HTERT RPE-1 (cell line): ENCODE measurements around the gene FAM118B.

ENCODE experiments used
- in situ Hi-C: fragments of 300-500 bp; cut with MboI; formaldehyde crosslinking; loops from 4 replicates; pipeline ENCODE4 v1.14.3; 2020; ENCODE audit warnings: low sequenced_read_pairs

FAM118B gene

DNA sequence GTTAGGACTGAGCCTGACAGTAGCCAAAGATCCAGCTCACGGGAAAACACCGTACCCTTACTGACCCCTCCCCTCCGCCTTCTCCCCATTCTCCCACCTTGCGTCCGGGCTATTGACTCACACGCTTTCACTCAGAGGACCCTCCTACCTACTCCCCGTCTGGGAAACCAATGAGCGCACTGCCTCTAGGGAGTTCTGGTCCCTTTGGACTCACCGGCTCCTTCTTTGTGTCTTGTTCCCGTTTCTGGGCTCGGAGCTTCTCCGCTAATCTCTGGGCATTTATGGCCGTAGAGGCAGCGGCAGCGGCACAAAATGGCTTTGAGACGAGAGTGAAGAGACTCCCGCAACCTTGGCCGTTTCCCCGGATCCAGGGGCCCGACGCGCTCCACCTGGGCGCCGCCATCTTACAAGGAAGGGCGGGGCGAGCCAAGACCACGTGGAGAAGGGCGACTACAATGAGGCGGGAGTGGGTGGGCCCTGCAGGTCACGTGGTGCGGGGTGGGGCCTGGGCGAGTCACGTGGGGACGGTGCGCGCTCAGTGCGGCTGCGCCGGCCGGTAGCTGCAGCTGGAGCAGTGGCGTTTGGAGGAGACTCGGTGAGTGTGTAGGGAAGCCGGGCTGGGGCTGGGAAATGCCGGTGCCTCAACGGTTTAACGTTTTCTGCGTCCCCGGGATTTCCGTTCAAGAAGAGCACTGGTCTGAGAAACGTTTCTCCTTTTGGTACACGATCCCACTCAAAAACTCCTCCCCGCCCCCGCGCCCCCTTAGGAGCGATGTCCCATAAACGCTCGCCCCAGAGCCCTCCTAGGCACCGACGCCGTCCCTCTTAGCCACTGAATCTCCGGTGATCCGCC lies at the start of gene FAM118B, which contains the start of gene RPUSD4:
FAM118B (plus strand) TSS at position 547 of the 853 bp plus-strand sequence. CDS start 23,220 bp downstream, outside the sequence.
RPUSD4 (minus strand) TSS at position 415 of the 853 bp plus-strand sequence; CDS start at position 403, 12 bp downstream.
- in situ Hi-C loops, result no loop called here

DNA sequence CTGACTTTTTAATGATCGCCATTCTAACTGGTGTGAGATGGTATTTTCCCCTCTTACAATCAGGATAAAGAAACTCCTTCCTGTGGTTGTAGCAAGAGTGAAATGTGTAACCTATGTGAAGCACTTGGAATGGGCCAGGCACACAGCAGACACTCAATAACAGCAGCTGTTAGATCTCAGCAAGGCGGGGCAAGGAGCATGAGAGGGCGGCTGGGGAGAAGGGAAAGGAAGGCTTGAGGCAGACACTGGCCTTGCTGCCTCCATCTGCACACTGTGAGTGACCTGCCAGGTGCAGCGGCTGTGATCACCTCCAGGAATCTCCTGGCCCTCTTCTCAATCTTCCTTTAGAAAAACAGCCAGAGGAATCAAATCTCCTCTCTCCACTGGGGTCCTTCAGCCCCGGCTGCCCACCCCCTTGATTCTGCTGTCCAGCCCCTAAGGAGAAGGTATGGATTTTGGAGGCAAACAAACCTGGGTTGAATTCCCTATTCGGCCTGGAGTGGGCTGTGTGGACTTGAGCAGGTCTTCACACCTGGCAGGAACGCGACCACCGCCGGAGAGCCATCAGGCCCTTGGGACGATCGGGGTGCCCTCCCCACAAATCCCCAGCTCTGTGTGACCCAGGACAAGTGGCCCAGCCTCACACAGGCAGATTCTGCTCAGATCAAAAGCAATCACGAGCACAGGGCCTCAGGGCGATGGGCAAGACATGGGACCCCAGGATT lies 49.1 kb upstream of the FAM118B start:
- in situ Hi-C loops, result no loop called here

DNA sequence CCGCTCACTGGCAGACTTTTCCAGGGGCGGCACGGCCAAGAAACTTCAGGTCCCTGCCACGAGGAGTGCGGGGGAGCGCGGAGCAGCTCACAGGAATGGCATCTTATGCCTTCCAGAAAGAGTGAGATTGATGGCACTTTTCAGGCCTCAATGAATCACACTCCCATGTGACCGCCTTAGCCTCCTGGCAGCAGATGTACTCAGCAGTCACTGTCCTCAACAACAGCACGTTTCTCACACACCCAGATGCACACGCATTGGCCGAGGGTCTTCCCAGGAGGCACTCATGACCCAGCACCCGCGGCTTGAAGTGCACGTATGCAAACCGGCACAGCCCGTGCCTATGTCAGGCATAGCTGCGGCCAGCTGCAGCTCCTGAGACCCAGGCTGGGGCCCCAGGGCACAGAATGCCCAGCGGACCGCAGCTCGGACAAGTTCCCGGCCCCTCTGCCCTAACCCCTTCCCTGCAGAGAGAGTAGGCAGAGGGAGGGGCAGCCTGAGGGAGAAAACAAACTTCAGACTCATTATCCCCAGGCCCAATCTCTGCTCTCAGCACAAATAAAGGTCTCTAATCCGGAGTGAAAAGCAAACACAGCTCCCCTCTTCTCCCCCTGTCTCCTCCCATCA lies 48.4 kb upstream of the FAM118B start:
- in situ Hi-C loops, result no loop called here

DNA sequence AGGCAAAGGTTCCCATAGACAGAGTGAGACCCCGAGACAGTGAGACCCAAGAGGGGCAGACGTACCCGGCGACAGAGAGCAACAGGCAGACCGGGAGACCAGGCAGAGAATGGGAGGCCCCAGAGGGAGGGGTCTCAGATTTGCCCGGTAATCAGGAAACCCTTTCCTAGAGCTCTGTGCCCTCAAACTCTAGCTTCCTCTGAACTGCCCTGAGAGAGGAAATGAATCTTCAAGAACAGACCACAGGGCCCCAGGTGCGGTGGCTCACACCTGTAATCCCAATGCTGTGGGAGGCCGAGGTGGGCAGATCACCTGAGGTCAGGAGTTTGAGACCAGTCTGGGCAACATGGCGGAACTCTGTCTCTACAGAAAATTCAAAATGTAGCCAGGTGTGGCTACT lies 47.8 kb upstream of the FAM118B start:
- in situ Hi-C loops, result no loop called here

DNA sequence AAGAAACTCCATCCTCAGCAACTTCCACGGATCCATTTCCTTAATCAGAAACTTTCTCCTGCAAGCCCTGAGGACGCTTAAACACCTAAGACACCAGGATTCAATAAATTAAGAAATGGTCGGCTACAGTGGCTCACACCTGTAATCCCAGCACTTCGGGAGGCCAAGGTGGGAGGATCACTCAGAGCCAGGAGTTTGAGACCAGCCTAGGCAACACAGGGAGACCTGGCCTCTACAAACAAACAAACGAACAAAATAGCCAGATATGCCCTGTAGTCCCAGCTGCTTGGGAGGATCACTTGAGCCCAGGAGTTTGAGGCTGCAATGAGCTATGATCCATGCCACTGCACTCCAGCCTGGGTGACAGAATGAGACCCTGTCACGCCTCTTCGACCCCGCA lies 46.8 kb upstream of the FAM118B start:
- in situ Hi-C loops, result no loop called here

DNA sequence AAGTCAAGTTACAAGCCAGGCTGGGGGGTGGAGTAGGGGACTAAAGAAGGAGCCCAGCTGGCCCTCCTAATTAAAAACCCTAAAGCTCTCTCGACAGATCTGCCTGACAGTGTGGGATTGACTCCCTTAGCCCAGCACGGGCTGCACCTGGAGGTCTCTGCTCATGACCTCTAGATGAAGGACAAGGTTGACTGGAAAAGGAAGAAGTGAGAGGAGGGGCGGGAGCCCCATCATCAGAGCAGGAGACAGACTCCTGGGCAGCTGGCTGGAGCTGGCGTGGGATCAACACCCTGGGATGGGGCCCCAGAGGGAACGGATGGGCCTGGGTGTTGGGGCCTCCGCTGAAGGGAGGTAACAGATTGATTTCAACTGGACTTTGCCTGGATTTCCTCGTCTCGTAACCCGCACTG lies 46.3 kb upstream of the FAM118B start:
- in situ Hi-C loops, result no loop called here

DNA sequence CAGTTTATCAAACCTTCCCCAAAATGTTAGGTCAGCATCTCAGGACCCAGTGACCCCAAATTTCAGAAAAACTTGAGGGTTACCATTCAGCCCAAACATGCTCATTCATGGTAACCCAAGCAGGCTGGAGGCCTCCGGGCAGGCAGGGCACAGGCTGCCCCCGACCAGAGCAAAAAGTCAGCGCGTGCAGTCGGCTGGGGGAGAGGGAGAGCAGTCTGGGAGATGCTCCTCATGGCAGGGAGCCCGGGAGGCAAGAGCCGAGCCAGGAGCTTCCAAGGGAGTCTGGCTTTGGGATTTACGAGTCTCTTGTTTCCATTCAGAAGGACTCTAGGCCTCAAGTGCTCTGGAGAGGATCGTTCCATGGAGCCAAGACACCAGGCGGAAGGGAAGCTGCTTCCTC lies 45.8 kb upstream of the FAM118B start:
- in situ Hi-C loops, result no loop called here

DNA sequence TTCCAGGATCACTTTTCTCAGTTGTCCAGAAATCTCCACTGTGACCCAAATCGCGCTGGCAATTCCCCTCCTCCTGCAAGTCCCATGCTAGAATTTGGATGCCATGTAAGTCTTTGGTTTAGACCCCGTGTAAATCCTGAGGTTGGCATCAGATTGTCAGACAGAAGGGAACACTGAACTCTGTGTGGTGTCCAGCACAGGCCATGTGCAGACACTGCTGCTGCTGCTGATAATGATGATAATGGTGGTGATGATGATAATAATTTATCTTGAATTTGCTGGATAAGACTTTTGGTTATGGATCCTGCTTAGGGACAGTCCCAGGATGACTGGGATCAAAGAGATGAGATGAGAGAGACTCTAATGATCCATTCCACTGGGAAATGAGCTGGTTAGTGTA lies 45.2 kb upstream of the FAM118B start:
- in situ Hi-C loops, result no loop called here

DNA sequence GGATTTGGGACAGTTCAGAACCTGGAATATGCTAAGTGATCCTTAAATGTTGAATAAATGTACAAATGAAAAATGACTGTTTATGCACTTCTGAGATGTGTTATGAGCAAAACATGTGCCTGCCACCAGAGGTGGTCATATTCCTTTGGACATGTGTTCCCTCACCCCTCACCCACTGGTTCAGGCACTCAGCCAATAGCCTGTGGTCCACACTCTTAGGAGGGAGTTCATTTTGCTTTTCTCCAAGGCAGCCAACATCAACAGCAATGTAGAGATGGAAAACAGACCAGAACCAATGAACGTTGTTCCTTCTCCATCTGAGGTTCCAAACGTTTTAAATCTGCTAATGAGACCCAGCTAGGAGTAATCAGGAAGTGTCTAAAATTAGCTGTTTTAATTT lies 44.1 kb upstream of the FAM118B start:
- in situ Hi-C loops, result no loop called here

DNA sequence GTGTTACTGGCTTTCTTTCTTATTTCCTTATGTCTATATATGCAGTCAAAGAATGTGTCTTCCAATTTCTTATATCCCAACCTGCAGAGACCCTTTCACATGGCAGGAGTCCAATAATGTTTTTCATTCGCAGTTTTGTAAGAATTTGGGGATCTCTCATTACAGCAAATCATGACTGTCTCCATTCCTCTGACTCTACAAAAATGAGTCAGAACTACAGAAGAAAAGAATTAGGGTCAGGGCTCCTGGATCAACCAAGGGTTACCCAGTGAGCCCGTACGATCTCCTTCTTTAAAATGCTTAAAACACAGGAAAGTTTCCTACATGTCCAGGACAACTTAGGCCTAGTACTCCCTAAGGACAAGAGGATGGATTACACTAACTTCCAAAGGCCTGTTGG lies 42.3 kb upstream of the FAM118B start:
- in situ Hi-C loops, result no loop called here

DNA sequence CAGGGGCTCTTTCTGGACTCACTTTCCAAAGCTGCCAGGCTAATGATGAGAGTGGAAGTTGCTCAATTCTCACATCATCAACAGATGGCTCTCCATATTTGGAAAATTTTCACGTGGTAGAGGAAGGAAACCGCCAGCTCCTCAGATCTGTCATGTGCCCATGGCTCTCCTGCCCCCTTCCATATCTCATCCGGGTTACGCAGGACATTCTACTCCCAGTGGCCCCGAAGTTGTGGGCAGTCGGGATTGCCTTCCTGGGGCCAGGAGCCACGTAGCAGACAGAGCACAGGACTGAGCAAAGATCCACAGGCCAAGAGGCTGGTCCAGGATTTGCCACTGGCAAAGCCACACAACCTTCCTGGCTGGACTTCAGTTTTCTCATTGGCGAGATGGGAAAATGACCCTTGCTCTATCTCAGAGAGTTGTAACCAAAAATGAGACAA lies 39.0 kb upstream of the FAM118B start:
- in situ Hi-C loops, result no loop called here

DNA sequence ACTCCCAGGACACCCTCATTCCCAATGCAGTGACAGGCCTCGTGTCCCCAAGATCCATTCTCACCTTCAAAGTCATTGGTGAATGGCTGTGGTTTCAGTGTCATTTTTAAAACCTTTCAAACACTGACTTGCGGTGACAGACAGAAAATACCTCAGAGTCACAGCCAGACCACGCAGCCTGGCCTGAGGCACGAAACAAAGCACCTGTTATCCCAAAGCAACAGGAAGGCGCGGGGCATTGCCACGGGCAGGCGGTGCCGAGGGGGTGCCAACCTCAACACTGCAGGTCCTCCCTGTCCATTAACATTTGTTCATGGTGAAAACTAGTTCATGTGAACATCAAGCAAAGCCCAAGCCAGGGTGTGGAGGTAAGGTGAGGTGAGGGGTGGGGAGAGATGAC lies 38.3 kb upstream of the FAM118B start:
- in situ Hi-C loops, result no loop called here

DNA sequence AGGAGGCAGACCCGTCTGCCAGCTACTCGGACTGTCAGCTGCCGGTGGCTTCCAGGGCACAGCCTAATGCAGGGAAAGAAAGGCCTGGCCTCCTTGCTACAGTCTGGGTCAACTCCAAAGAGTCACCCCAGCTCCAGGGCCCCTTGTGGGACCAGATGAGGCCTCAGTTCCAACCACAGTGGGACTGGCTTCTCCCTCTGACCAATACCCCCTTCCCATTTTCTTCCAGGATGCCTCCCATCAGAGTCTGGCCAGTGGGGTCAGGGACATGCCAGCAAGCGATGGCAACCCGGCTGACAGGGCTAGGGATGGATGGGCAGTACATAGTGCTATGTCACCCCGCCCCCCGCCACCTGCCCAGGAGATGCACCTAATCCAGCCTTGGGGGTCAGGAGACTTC lies 36.8 kb upstream of the FAM118B start:
- in situ Hi-C loops, result loop anchor here (25.0 kb wide), 1 partner anchor 263 kb away; the partner anchor contains the start of genes DDX25 and PUS3

DNA sequence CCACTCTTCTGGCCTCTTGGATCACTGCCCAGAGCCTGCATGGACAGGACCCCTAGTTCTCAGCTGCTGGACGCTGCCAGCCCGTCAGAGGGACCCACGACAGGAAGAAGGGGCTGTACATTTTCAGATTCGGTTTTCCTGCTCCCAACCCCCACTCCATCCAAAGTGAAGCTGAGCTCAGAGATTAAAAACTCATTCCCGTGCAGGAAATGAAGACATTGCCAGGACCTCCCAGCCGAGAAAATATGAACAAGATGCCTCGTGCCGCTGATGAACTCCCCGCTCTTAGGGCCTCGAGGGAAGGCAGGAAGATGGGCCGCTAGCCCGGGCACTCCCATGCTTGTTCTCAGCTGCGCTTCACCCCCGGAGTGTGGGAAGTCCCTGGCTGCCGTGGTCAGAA lies 36.2 kb upstream of the FAM118B start:
- in situ Hi-C loops, result loop anchor here (25.0 kb wide), 1 partner anchor 263 kb away; the partner anchor contains the start of genes DDX25 and PUS3

DNA sequence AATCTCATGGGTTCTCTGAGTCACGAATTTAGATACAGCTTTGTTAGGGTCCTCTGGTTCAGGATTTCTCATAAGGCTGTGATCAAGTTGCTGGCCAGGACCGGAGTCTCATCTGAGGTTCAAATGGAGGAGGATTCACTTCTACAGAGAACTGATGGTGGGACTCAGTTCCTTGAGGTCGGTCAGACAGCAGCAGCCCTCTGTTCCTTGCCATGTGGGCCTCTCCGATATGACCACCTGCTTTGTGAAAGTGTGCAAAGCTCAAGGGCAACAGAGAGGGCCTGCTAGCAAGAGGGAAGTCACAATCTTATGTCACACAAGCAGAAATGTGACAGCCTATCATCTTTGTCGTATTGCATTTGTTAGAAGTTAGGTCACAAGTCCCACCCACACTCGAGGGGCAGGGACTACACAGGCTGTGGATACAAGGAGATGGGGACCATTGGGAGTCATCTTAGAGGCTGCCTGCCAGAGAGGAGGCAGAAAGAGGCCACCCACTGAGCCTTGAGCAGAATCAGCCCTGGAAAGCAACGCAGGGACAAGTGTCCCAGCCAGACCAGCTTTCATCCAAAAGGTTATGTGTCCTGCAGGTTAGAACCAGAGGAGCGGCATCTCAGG lies 34.6 kb upstream of the FAM118B start:
- in situ Hi-C loops, result loop anchor here (25.0 kb wide), 1 partner anchor 265 kb away; the partner anchor contains the start of genes DDX25 and PUS3

DNA sequence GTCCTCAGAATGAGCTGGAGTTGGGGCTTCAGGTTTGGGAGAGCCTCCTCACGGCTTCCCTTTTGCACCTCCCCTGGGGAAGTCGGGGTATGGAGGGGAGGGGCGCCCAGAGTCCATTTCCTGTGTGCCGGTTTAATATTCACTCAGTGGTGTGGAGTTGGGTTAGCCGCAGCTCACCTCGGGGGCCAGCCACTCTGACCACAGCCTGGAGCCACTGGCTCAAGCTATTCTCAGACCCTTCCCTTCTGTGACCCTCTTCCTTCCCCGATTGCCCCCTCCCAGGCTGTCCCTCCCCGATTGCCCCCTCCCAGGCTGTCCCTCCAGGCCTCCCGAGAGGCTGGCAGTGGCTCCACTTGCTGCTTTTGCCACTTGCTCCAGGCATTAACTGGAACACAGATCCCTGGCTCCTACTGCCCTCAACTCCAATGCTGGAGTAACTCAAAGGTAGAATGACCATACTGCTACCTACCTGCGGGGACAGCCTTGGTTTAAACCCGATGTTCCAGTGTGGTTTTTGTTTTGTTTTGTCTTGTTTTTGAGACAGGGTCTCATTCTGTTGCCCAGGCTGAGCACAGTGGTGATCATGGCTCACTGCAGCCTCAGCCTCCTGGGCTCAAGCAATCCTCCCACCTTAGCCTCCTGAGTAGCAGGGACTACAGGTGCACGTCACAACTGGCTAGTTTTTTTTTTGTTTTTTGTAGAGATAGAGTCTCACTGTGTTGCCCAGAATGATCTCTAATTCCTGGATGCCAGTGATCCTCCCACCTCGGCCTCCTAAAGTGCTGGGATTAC lies 29.4 kb upstream of the FAM118B start:
- in situ Hi-C loops, result loop anchor here (25.0 kb wide), 1 partner anchor 270 kb away; the partner anchor contains the start of genes DDX25 and PUS3

DNA sequence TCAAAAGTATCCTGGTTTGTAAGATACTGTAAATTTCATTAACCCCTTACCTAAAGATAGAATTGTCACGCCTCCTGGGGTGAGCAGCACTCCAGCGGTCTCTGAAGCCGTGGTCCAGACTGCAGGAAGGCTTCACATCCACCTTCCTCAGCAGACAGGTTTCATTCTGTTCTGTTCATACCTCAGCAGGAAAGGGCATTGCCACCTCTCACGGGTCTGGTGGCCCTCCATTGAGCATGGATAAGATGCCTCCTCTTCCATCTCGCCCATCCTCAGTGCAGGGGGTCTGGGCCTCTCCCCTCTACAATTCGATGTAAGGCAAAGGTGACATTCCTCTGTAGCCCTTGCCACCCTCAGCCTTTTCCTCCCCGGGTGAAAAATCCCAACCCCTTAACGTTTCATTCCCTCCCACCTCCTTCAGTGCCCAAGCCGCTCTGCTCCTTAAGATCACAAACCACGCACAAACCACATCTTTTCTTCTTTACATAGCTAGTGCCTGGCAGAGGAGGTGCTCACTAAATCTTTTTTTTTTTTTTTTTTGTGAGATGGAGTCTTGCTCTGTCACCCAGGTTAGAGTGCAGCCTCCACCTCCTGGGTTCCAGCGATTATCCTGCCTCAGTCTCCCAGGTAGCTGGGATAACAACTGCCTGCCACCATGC lies 28.7 kb upstream of the FAM118B start:
- in situ Hi-C loops, result loop anchor here (25.0 kb wide), 1 partner anchor 271 kb away; the partner anchor contains the start of genes DDX25 and PUS3

DNA sequence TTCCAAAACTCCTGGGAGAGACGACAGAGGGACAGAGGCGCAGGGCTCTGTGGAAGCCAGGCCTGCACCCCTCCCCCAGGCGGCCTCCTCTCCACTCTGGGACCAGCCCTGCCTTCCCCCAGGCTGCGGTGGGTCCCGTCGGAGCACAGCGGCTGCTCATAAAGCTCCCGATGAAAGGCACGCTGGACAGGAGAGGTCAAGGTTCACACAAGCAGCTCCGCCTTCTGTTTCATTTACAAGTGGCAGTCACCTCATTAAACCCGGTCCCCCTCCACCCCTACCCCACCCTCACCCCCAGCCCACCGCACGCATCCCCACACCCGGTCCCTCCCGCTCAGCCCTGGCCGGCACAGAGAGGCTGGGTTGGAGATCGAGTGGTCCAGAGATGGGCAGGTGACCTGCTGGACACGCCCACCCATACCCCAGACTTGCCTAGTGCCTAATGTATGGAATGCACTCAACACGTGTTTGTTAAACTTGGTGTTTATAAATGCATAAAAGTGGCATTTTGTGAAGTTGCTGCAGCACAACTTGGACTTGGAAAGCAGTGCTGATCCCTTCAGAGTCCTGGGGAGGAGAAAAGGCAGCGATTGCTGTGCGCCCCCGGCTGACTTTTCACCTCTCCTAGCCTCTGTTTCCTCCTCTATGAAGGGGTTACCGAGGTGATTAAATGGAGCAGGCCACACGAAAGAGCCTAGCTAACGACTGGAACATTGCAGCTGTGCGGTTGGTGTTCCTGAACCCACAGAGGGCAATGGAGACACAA lies 26.1 kb upstream of the FAM118B start:
- in situ Hi-C loops, result loop anchor here (25.0 kb wide), 1 partner anchor 273 kb away; the partner anchor contains the start of genes DDX25 and PUS3
